HG02623 (cell line): ENCODE measurements around the gene ELMO2.

Experiments
- ATAC-seq: cut with Tn5 transposase; IDR thresholded peaks from one replicate; pipeline ENCODE4 v1.9.1; 2021; ENCODE audit warnings: moderate library complexity; ENCODE audit not compliant: unreplicated experiment

ELMO2 gene, protein sequence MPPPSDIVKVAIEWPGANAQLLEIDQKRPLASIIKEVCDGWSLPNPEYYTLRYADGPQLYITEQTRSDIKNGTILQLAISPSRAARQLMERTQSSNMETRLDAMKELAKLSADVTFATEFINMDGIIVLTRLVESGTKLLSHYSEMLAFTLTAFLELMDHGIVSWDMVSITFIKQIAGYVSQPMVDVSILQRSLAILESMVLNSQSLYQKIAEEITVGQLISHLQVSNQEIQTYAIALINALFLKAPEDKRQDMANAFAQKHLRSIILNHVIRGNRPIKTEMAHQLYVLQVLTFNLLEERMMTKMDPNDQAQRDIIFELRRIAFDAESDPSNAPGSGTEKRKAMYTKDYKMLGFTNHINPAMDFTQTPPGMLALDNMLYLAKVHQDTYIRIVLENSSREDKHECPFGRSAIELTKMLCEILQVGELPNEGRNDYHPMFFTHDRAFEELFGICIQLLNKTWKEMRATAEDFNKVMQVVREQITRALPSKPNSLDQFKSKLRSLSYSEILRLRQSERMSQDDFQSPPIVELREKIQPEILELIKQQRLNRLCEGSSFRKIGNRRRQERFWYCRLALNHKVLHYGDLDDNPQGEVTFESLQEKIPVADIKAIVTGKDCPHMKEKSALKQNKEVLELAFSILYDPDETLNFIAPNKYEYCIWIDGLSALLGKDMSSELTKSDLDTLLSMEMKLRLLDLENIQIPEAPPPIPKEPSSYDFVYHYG

DNA sequence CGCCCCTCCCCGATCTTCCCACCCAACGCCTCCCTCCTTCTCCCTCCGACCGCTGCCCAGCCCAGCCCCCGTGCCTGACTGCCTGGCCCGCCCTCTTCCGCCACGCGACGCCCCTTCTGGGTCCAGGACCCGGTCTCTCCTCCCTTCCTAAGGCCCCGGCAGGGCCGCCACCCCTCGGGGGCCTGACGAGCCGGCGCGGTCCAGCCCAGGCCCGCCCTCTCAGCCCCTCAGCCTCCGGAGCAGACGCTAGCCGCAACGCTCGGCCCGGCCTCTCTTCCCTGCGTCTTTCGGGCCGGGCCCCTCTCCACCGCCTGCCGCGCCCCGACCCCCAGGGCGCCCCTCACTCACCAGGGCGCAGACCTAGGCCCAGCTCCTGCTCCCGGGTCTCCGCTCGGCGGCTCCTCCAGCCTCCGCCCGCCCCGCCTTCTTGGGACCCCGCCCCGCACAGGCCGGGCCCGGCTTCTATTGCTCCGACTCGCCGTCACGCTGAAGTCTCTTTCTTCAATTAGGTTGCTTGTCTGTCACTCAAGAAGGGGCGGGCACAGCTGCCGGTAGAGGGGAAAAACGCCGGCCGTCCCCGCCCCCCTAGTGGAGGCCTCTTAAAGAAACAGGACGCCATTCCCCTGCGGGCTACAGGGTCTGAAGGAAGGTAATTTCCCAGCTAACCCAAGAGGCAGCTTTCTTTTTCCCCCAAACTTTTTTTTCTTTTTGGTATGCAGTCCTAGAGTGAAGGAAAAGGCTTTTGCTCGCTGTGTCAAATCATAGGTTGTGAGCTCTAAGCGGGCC, at the start of gene ELMO2:
TSS of gene ELMO2 (minus strand) at position 416 of the 786 bp plus-strand sequence. CDS start 12,133 bp downstream, outside the sequence.
- peak; percentile 77 for ATAC-seq

DNA sequence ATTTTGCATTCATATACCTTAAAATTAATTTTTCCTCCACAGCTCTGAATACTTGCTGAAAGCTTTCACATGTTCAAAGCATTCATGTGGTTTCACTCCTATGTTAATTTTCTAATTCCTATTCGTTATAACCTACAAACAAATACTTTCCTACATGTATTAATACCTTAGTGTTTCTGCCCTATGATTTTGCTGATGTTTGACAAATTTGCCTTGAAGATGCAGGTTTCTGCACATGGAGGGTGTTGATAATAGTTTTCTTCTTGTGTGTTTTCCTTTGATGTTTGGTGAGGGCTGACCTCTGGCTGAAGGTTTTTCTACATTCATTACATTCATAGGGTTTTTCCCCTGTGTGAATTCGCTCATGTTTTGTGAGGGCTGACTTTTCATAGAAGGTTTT, 49.3 kb upstream of the ELMO2 start:
- ATAC-seq: no peak

DNA sequence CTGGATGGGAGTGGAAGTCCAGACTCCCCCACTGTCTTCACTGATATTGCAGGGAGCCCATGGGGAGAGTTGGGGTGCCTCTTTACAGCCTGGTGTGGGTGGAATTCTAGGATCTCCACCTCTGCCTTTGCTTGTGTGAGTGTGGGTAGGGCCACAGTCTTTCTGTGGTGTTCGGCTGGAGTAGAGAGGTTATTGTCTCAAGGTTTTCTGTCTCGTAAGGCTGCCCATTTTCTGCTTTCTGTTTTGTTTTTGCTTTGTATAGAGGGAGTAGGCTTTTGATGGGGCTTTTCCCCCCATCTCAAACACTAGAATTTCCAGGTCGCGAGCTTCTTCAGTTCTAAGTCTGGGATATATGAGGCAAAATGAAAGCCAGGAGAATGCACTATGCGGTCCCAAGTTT, 40.4 kb upstream of the ELMO2 start:
- ATAC-seq: no peak

DNA sequence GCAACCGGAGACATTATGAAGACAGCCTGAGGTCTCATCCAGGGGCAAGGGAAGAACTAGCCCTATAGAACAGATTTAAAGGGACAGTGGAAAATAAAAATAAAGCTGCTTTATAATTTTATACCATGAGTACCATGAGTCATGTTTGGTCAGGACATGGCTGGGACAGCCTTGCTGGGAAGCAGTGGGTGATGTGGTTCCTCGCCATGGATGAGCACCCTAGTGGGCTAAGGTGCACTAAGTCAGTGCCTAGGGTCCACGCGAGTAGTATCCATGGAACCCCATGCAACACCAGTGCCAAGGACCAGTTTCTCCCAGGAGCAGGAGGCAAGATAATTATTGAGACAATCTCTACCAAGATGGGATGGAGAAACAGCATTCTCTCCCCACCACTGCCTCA, 33.4 kb upstream of the ELMO2 start:
- no peak for ATAC-seq

DNA sequence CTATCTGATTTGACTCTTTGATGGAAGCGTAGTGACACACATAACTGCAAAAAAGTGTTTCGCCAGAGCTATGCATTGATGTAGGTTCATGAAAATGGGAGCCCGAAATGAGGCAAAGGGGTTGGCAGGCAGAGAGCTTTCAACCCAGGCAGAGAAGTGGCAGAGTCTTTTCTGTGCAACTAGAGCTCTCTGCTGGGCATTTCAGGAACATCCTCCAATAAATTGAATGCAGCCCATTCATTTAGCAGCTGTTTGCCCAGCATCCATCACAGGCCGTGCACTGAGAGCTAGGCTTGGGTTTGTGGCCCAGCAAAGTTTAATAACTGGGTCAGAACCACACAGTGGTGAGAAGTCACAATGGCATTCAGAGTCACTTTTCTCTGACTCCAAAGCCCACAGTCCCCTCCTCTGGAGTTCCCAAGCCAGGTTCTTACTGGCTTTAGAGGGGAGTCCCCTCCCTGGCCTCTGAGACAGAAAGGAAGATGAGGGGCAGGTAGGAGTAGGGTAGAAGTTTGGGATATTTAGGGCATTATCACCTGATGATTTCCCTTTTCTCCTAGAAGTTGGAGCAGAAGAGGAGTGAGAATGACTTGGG, 31.8 kb upstream of the ELMO2 start:
- ATAC-seq: no peak

DNA sequence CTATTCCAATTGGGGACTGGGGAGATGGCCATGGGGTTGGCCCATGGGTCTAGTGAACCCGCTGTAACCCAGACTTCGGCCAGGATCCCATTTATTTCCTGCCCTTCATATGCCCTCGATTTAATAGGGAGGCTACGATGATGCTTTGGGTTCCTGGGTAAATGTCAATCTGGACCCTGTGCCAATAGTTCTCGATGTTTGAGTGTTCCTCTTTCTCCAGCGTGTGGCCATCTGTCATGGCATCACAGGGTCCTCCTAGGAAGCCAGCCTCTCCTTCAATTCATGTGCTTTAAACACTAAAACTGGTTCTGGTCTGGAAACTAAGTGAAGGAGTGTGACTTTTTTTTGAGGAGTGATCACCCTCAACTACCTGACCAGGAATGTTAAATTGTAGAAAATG, 28.7 kb upstream of the ELMO2 start:
- ATAC-seq: no peak

DNA sequence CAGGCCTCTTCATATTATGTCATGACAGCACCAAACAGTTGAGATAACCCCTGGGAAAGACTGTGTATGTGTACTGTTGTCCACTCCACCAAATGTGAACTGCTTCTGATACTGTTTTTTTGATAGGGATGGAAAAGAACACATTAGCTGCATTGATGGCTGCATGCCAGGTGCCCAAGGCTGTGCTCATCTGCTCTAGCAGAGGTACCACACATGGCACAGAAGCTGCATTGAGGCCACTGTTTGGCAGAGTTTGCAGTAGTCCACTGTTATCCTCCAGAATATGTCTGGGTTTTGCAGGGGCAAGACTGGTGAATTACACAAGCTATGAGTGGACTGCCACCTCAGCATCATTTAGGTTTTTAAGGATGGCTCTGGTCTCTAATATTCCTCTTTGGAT, 28.2 kb upstream of the ELMO2 start:
- no peak for ATAC-seq

DNA sequence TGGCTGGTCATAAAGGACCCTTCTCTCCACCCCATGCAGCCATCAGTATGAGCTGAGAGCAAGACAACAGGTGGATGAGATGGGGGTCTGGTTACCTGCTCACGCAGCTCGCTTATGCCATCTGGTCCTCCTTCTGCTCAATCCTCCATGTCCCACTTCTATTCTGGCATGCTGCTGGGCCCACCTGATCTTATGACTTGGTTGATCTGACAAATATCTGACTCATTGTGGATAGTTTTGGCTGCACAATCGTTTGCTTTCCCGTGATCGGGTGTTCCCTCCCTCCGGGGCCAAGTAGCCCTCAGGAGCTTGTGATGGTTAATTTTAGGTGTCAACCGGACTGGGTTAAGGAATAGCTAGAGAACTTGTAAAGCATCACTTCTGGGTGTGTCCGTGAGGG, 26.6 kb upstream of the ELMO2 start:
- ATAC-seq: no peak

DNA sequence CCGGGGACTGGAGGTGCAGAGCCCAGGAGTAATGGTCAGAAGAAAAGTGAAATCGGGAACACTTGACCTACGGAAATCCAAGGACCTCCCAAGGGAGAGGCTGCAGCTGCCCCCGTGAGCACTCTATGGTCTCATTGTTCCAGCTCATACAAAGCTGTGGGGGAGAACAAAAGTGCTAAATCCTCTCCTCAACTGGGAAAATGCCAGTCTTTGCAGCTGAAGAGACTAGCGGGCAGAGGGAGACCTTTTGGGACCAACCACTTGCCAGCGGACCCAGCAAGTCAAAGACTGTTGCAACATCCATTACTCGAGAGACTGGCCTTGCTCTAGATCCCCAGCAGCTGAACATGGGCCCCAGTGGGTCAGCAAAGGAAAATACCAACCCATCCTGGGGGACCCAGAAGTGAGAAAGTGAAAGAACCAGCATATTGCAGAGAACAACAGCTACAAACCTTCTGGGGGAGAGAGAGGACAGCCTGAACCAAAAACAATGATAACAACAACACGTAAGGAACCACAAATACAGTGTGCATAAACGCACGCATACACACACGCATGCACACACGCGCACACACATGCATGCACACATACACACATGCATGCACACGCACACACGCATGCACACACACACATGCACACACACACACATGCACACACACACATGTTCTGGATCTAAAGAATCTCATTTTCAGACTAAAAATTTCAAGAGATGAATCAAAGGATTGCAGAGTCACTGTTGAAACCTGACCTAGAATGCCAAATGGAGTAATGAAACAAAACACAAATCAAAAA, 24.7 kb upstream of the ELMO2 start:
- no peak for ATAC-seq

DNA sequence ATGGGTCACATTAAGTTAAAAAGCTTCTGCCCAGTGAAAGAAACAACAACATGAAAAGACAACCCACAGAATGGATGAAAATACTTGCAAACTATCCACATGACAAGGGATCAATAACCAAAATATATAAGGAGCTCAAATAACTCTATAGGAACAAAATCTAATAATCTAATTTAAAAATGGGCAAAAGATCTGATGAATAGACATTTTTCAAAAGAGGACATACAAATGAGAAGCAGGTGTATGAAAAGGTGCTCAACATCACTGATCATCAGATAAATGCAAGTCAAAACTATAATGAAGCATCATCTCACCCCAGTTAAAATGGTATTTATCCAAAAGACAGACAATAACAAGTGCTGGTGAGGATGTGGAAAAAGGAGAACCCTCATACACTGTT, 21.0 kb upstream of the ELMO2 start:
- no peak for ATAC-seq

DNA sequence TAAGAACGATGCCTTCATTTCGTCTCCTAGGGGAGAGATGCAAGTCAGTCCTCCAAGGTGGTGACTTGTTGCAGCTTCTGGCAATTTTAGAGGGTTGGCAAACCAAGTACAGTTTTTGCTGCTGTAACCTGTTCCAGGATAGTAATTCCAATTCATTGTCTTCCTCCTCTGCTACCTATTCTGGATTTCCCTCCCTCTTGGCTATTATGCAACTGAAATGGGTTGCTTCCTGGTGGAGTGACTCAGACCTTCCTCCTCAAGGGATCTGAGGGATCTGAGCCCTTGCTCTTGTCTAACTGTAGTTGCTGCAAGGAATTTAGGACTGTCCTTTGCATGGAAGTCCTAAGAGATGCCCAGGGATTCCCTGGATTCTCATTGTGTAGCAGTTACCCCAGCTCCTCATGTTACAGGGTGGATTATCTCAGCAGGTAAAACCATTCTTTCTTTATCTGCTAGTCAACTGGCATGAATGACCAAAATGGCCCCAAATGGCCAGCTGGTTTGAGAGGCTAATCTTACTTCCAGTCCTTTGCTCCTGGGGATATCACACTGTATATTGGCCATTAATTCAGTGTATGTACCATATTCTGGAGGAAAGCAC, 17.6 kb upstream of the ELMO2 start:
- ATAC-seq: no peak

DNA sequence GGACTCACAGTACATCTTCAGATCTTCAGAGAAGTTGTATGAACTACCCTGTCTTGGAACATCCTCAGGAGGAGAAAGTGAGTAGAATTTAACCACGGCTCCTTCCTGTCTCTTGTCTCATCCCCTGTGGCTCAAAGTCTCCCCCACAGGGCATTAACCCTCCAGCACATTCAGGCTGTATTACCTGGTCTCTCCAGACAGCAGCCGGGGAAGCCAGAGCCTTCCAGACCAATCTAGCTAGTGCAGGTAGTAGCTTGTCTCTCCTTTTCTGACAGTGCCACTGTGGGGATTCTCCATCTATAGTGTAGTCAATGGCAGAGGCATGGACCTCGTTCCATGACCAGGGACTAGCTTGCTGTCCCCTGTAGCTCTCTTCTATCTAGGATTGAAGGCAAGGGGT, 16.9 kb upstream of the ELMO2 start:
- no peak for ATAC-seq

DNA sequence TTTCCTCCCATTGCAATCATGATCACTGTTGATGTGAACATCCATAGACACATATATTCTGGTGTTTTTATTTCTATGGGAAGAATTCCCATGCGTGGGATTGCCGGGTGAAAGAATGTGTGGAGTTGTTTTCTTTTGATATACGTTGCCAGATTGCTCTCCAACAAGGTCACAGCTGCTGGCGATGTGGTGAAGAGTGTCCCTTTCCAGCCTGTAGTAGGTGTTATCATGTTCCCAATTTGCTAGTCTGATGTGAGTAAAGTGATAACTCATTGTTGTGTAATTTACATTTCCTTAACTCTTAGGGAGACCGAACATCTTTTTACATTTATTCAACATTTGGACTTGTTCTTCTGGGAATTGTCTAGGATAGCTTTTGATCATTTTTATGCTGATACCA, 14.5 kb upstream of the ELMO2 start:
- ATAC-seq: no peak

DNA sequence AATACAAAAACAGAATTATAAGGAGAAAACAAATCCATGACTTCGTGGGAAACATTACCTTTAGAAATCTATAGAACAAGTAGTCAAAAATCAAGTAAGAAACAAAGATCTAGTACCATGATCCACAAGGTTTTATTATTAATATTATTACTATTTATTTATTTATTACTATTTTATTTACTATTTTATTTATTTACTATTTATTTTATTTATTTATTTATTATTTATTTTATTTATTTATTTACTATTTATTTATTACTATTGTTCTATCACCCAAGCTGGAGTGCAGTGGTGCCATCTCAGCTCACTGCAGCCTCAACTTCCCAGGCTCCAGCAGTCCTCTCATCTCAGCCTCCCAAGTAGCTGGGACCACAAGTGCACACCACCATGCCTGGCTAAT, 13.5 kb upstream of the ELMO2 start:
- no peak for ATAC-seq

DNA sequence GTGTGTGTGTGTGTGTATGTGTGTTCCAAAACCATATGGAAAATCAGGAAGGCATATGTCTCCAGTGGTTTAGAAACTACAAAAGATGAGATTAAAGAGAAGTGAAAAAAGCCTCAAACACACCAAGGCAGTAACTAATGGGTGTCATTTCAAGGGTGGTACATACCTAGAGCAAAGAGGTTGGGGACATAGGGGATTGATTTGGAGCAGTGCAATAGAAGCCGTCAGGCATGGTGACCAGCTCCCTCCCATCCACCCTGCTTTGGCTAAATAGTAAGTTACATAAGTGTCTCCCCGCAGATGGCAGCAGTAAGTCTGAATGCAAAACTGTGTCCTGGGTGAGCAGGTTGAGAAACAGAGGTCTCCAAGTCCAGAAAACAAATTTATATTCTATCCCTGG, 10.4 kb upstream of the ELMO2 start:
- ATAC-seq: no peak

DNA sequence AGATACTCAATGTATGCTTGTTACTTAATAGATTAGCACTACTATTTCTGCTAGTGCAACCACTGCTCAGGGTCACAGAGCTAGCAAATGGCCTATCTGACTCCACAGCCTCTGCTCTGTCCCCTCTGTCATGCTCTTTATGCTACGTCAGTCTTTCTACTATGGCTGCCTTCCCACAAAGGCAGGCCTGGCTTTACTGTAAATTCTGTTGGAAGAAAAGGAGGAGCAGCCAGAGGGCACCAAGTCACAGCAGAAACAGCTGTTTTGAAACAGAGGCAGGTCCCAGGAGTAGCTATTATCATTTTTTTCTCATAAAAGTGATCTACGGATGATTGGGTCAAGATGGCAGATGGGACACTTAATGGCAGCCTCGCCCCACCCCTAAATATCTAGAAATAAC, 10.0 kb upstream of the ELMO2 start:
- ATAC-seq: no peak

DNA sequence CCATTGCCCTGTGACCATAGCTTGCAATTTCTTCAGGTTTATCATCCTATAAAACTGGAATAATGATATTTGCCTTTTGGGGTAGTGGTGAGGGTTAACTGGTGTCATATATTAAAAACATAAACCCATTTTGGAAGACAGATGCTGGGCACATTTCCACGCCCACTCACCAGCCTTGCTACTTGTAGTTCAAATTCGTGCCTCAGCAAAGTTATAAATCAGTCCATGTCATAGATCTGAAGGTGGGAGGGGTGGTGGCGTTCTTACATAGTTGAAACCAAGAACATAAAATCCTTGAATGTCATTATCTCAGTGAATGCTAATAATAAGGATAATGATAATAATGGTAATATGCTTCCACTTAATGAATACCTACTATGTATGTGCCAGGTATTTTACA, 9.4 kb upstream of the ELMO2 start:
- no peak for ATAC-seq

DNA sequence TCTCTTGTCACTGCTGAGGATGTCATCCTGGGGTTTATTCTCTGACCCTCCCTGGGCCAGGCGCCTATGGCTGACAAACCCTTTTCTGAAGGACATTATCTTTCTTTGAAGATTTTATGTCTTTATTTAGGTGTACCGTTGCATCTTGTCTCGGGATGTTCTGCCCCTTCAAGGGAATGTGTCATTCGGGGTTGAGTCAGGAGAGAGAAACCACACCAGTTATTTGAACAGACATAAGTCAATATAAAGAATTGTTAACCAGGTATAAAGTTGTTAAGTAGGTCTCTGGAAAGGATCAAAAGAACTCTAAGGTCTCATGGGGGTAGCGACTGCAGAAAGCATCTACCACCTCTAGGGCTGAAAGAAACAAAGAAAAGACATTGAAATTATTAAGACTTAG, 8.2 kb upstream of the ELMO2 start:
- no peak for ATAC-seq

DNA sequence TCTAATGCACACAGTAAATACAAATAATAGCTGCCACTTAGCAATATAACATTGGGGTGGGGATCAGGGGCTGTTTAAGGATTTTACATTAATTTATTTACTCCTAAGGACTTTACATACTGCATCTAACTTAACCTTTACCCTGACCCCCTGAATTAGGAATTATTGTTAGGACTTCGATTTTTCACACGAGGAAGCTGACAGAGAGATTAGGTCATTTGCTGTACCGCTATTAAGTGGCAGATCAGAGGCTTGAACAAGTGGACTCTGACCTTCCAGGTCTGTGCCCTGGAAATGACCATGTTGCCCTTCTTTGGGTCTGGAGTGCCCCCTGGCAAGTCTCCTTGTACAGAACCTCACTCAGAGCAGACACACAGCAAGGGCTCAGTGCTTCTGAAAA, 5.2 kb upstream of the ELMO2 start:
- ATAC-seq: no peak

DNA sequence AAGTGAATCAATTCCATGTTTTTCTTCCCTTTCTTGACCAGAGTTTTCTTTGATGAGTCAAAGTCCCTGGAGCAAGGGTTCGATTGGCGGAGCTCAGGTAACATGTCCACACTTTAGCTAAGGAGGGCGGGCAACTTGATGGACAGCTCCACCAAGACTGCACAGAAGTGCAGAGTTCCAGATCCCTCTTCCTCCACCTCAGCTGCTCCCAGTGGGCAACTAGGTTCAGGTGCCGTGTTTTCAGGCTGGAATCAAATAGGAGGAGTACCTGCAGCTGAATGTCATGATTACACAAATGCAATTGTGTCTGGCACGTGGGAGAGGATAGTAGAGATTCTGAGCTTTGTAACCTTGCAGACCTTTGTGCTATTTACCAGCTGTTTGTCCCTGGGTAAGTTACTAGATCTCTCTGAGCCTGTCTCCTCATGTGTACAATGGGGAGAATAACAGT, 1.9 kb upstream of the ELMO2 start:
- ATAC-seq: no peak
